ENCODE results near the gene RELL2. TPM values are rescaled to one million over a fixed set of nuclear protein-coding genes. Genes with fewer than 3 reads are reported as not detected.

RELL2 gene
- total RNA-seq, 2 donors from 2014 or later: 2.9 to 3.5 TPM

- ATAC-seq (no peak), DNase-seq (no peak)
- intact Hi-C loops (cut with DNase I, micrococcal nuclease): no loop called here
These were observed 5.0 kb downstream of the RELL2 start for GRCh38 chr5:141641634-141642267.

- no peak for DNase-seq
- intact Hi-C loops (cut with DNase I, micrococcal nuclease): no loop called here
- no peak for ATAC-seq
These were observed 9.2 kb downstream of the RELL2 start for GRCh38 chr5:141646026-141646425.

GRCh38 chr5:141647242-141647641 lies 10.4 kb downstream of the RELL2 start:
- ATAC-seq: no peak
- no peak for DNase-seq
- intact Hi-C loops (cut with DNase I, micrococcal nuclease): no loop called here

DNA sequence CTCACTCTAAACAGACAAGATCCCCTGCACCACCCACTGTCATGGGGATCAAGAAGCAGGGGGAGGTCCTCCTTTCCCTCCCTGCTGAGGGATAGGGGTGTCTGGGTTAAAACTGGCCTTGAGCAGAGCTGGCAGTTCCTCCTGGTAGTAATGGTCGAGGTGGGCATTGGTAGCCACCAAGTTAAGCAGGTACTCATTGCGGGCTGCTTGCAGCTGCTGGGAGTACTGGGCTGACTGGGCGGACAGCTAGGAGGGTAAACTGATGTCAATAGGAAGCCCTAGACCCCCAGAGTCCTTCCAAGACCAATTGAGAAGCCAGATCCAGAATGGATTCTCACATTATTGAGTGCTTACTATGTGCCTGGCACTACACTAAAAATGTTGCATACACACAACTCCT lies 11.1 kb downstream of the RELL2 start:
- DNase-seq (no peak), ATAC-seq (no peak)
- intact Hi-C loops (cut with DNase I, micrococcal nuclease): no loop called here

- no peak for DNase-seq
- intact Hi-C loops (cut with DNase I, micrococcal nuclease): no loop called here
- ATAC-seq: no peak
These were observed 12.4 kb downstream of the RELL2 start for GRCh38 chr5:141649056-141649688.

DNA sequence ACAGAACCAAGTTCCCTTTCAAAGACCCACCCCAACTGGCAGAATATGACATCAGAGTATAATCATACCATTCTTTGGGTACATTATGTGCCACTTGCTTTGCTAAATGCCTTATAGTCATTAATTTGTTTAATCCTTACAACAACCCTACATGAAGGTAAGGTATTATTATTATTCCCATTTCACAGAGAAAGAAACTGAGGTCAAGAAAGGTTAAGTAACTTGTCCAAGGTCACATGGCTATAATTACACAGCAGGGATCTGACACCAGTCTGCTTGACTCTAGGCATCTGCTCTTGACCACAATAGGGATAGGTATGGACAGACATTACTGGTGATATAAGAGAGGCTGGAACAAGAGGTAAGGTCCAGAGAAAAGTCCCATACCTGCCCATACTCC lies 13.2 kb downstream of the RELL2 start:
- no peak for DNase-seq
- intact Hi-C loops (cut with DNase I, micrococcal nuclease): no loop called here
- ATAC-seq: no peak

GRCh38 chr5:141650851-141651727 lies 14.3 kb downstream of the RELL2 start, which contains the start of gene FCHSD1:
Gene FCHSD1, minus strand, starts transcription at chr5:141651418. Its CDS starts 50 bp downstream, at chr5:141651368.
- intact Hi-C loops (cut with DNase I, micrococcal nuclease): no loop called here
- peak; percentile 89 to 94 for DNase-seq
- ATAC-seq: peak; percentile 99

- intact Hi-C loops (cut with DNase I, micrococcal nuclease): no loop called here
- peak; percentile 12 for ATAC-seq
- peak in 1 of 2 donors; percentile 30 for DNase-seq
These were observed 14.9 kb downstream of the RELL2 start for GRCh38 chr5:141651728-141652105.

DNA sequence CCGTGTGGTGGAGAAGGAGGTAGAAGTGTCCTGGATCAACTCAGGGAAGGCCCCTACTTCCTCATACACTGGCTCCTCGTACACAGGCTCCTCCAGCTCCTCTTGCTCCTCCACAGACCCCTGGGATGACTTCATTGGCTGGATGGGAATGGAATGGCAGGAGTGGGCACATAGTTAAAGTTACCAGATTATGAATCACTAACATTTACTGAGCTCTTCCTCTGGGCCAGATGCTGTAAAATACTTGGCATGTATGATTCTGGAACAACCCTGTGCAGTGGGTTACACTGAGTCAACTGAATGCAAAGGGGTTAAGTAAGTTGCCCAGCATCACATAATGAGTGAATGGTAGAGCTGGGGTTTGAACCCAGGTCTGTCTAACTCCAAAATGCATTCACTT lies 17.5 kb downstream of the RELL2 start:
- intact Hi-C loops (cut with DNase I, micrococcal nuclease): no loop called here
- ATAC-seq (no peak), DNase-seq (no peak)

DNA sequence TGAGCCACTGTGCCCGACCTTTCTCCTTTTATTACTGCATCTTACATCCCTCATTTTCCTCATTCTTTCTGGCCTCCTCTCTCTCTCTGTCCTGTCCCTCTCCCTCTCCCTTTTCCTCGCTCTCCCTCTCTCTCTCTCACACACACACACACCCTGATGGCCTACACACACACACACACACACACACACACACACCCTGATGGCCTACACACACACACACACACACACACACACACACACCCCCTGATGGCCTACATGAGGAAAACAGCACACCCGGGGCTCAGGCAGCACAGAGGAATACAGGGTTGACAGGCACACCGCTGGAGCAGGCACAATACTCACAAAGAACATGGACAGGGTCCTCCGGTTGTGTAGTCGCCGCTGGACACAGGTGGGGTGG lies 18.2 kb downstream of the RELL2 start:
- no peak for ATAC-seq
- intact Hi-C loops (cut with DNase I, micrococcal nuclease): no loop called here
- DNase-seq: no peak

DNA sequence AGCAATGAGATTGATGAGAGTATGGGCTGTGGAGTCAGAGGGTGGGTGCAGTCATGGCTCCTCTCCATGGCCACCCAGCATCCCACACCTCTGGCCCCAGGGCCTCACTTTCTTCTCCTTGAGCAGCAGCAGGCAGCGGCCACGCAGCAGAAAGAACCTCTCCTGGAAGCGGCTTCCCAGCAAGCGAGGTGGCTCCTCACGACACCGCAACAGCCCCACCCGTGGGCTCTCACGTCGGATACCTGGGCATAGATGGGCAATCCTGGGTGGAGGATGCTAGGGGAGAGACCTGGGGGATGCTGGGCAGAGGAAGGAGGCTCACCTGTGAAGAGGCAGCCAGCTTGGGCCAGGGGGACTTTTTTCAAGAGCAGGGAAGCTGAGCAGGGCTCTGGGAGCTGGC lies 19.6 kb downstream of the RELL2 start:
- ATAC-seq (no peak), DNase-seq (no peak)
- intact Hi-C loops (cut with DNase I, micrococcal nuclease): no loop called here

DNA sequence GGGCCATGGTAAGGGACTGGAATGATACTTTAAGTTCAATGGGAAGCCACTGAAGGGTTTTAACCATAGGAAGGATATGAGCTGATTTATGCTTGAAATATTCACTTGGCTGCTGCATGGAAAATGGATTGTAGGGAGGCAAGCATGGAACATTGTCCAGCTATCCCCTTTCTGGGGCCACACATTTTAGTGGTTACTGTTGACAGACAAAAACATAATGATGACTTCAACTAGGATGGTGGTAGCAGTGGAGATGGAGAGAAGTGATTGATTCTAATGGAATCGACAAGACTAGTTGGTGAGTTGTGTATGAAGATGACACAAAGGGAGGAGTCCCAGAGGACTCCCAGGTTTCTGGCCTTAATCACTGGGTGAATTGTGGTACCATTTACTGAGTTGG lies 20.6 kb downstream of the RELL2 start:
- no peak for DNase-seq
- intact Hi-C loops (cut with DNase I, micrococcal nuclease): no loop called here
- ATAC-seq: no peak

GRCh38 chr5:141657937-141658545 lies 21.2 kb downstream of the RELL2 start:
- ATAC-seq (no peak), DNase-seq (no peak)
- intact Hi-C loops (cut with DNase I, micrococcal nuclease): no loop called here

- intact Hi-C loops (cut with DNase I, micrococcal nuclease): no loop called here
These were observed 25.2 kb downstream of the RELL2 start for GRCh38 chr5:141662028-141662427.

DNA sequence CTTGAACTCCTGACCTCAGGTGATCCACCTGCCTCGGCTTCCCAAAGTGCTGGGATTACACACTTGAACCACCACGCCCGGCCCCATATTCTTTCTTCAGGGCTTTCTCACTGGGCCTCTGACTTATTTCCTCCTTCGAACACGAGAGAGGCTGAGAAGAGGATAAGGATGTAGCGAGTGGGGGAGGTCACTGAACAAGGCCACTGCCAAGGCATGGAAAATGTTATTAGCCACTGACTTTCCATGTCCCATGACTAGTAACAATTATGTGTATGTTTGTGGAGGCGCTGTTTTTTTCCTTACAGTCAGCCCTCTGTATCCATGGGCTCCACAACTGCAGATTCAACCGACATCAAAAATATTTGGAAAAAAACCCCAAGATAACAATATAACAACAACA lies 26.7 kb downstream of the RELL2 start:
- intact Hi-C loops (cut with DNase I, micrococcal nuclease): no loop called here
- DNase-seq (no peak), ATAC-seq (no peak)

More at GRCh38 chr5:141662028-141662427, 25.2 kb downstream of the RELL2 start:
- DNase-seq (no peak), ATAC-seq (no peak)

- DNase-seq (peak; percentile 74 to 87), ATAC-seq (peak; percentile 96)
- intact Hi-C loops (cut with DNase I, micrococcal nuclease): no loop called here
These were observed 28.1 kb downstream of the RELL2 start for GRCh38 chr5:141664733-141665461.

- intact Hi-C loops (cut with DNase I, micrococcal nuclease): no loop called here
- ATAC-seq (no peak), DNase-seq (no peak)
These were observed 29.5 kb downstream of the RELL2 start for GRCh38 chr5:141665995-141666940.

Data from left colon (tissue), 2 donors.